CD8-positive, alpha-beta memory T cell (primary cell): Measurements from ENCODE around the gene INAFM1. TPM values are rescaled to one million over a fixed set of nuclear protein-coding genes. Genes with fewer than 3 reads are reported as not detected.

Source experiments
- CTCF ChIA-PET: fragments of 350-600 bp; sonication (Branson Sonifier 250); formaldehyde crosslinking; loops from one replicate; lab custom pipeline; 2021; ENCODE audit warnings: antibody characterized with exemption; lab: Charles Lee
- POLR2A ChIA-PET: fragments of 350-600 bp; sonication (Branson Sonifier 250); formaldehyde crosslinking; loops from one replicate; lab custom pipeline; 2021; ENCODE audit warnings: antibody characterized with exemption; lab: Charles Lee
- DNase-seq, 5 donors: peaks; one replicate each; pipeline versions ENCODE4 v3.0.0 to v3.0.0-alpha.2; 2020 to 2022; ENCODE audit warnings: mixed read lengths in 1 of 5
- H3K27ac ChIP-seq: one replicate; pipeline ENCODE4 v1.7.0; 2013; ENCODE audit warnings: low read depth, mild to moderate bottlenecking, low read length, moderate library complexity
- H3K27me3 ChIP-seq: 2 replicates; pipeline ENCODE4 v1.7.0; 2013; ENCODE audit warnings: low read length, mild to moderate bottlenecking; ENCODE audit not compliant: insufficient read depth, poor library complexity, severe bottlenecking
- H3K36me3 ChIP-seq: 2 replicates; pipeline ENCODE4 v1.7.0; 2013; ENCODE audit warnings: mild to moderate bottlenecking, low read length, moderate library complexity; ENCODE audit not compliant: insufficient read depth
- H3K4me1 ChIP-seq: 2 replicates; pipeline ENCODE4 v1.7.0; 2013; ENCODE audit warnings: mild to moderate bottlenecking, low read length, moderate library complexity; ENCODE audit not compliant: insufficient read depth
- H3K4me3 ChIP-seq: 2 replicates; pipeline ENCODE4 v1.7.0; 2013; ENCODE audit warnings: mild to moderate bottlenecking, low read length
- H3K9me3 ChIP-seq: 2 replicates; pipeline ENCODE4 v1.7.0; 2013; ENCODE audit warnings: mild to moderate bottlenecking, low read length
- H3K27ac Mint-ChIP-seq, 8 donors: one replicate each; pipeline ENCODE4 v1.8.0; 2020 to 2021; ENCODE audit warnings: mixed read lengths in 8 of 8, mild to moderate bottlenecking in 6 of 8, inconsistent platforms in 3 of 8, moderate library complexity in 3 of 8
- H3K27me3 Mint-ChIP-seq, 2 donors: one replicate each; pipeline ENCODE4 v1.8.0; 2020 to 2021; ENCODE audit warnings: mixed read lengths in 2 of 2, mild to moderate bottlenecking in 1 of 2, moderate library complexity in 1 of 2
- H3K36me3 Mint-ChIP-seq, 3 donors: one replicate each; pipeline ENCODE4 v1.8.0; 2020 to 2021; ENCODE audit warnings: mixed read lengths in 3 of 3, inconsistent platforms in 1 of 3, mild to moderate bottlenecking in 1 of 3
- H3K4me1 Mint-ChIP-seq, 3 donors: one replicate each; pipeline ENCODE4 v1.8.0; 2020 to 2021; ENCODE audit warnings: mixed read lengths in 3 of 3, inconsistent platforms in 1 of 3, mild to moderate bottlenecking in 1 of 3
- H3K4me3 Mint-ChIP-seq, 7 donors: one replicate each; pipeline ENCODE4 v1.8.0; 2020 to 2021; ENCODE audit warnings: mixed read lengths in 7 of 7, mild to moderate bottlenecking in 6 of 7, moderate library complexity in 4 of 7, inconsistent platforms in 2 of 7
- H3K9me3 Mint-ChIP-seq, 5 donors: one replicate each; pipeline ENCODE4 v1.8.0; 2020 to 2022; ENCODE audit warnings: mixed read lengths in 5 of 5, mild to moderate bottlenecking in 3 of 5, moderate library complexity in 2 of 5, inconsistent platforms in 1 of 5
- polyA plus RNA-seq: library from polyadenylated mRNA; unstranded; fragments of 300-500 nt; fragmentation: Illumina TruSeq; gene quantifications from one replicate; pipeline ENCODE4 v1.2.3, GENCODE V29; 2021
- total RNA-seq, 2 experiments: library from RNA; stranded (reverse); gene quantifications; one replicate each; pipeline ENCODE4 v1.2.3, GENCODE V29; 2021

Gene INAFM1
- total and polyA plus RNA-seq, 3 experiments from 2014 or later: 2.3 to 9.3 (median 7.3) TPM

- no peaks in the 10 kb centered on the region for H3K9me3 Mint-ChIP-seq
- Histone ChIP-seq H3K4me1 (peaks cover 51% of the 10 kb centered on the region), H3K36me3 (no peaks in the 10 kb centered on the region), H3K9me3 (no peaks in the 10 kb centered on the region), H3K27me3 (no peaks in the 10 kb centered on the region), H3K4me3 (peak overlapping the region; percentile 80), H3K27ac (peak overlapping the region; percentile 84)
- ChIA-PET POLR2A (interaction anchor here (1.3 to 1.9 kb wide), 2 partner anchors 15 to 45 kb away, joined by 3 to 12 read pairs; no protein-coding TSS in a partner anchor), CTCF (interaction anchor here (1.0 to 2.1 kb wide), 2 partner anchors 10 to 15 kb away, joined by 3 to 9 read pairs; no protein-coding TSS in a partner anchor)
- peaks cover 24 to 37% (median 32%) of the 10 kb centered on the region in 3 donors for H3K4me1 Mint-ChIP-seq
- no peaks in the 10 kb centered on the region for H3K27me3 Mint-ChIP-seq
- peak; percentile 34 to 84 (median 55) for DNase-seq
- H3K27ac Mint-ChIP-seq: no peak overlapping the region
- peaks cover 0 to 5% (median 0%) of the 10 kb centered on the region in 3 donors for H3K36me3 Mint-ChIP-seq
- no peak overlapping the region for H3K4me3 Mint-ChIP-seq
Measured at GRCh38 chr19:47228937-47229675, 45.6 kb upstream of the INAFM1 start.

- POLR2A ChIA-PET: interaction anchor here (1.3 to 1.9 kb wide), 2 partner anchors 14 to 44 kb away, joined by 3 to 12 read pairs; no protein-coding TSS in a partner anchor
- H3K36me3 Mint-ChIP-seq: peaks cover 0 to 5% (median 0%) of the 10 kb centered on the region in 3 donors
Measured at GRCh38 chr19:47229676-47230053, 45.0 kb upstream of the INAFM1 start.

GRCh38 chr19:47230054-47230920 lies 44.4 kb upstream of the INAFM1 start:
- Mint-ChIP-seq H3K27ac (peak overlapping the region in 3 of 8 donors; percentile 35 to 69 (median 62)), H3K27me3 (no peaks in the 10 kb centered on the region), H3K4me1 (peaks cover 24 to 37% (median 31%) of the 10 kb centered on the region in 3 donors), H3K4me3 (peak overlapping the region in 6 of 7 donors; percentile 43 to 84 (median 64)), H3K9me3 (no peaks in the 10 kb centered on the region), H3K36me3 (peaks cover 0 to 4% (median 0%) of the 10 kb centered on the region in 3 donors)
- peak overlapping the region; percentile 80 for H3K4me3 ChIP-seq
- H3K9me3 ChIP-seq: no peaks in the 10 kb centered on the region
- peak; percentile 84 to 90 (median 87) for DNase-seq
- ChIA-PET CTCF (interaction anchor here (1.0 to 2.1 kb wide), 2 partner anchors 9 to 14 kb away, joined by 3 to 9 read pairs; no protein-coding TSS in a partner anchor), POLR2A (interaction anchor here (1.3 kb wide), 1 partner anchor 44 kb away, joined by 3 read pairs; no protein-coding TSS in a partner anchor)
- no peaks in the 10 kb centered on the region for H3K27me3 ChIP-seq
- peak overlapping the region; percentile 84 for H3K27ac ChIP-seq
- H3K36me3 ChIP-seq: no peaks in the 10 kb centered on the region
- H3K4me1 ChIP-seq: peaks cover 51% of the 10 kb centered on the region

More at GRCh38 chr19:47229676-47230053, 45.0 kb upstream of the INAFM1 start:
- H3K9me3 Mint-ChIP-seq: no peaks in the 10 kb centered on the region
- Histone ChIP-seq H3K27me3 (no peaks in the 10 kb centered on the region), H3K4me1 (peaks cover 51% of the 10 kb centered on the region), H3K36me3 (no peaks in the 10 kb centered on the region), H3K27ac (peak overlapping the region; percentile 84), H3K9me3 (no peaks in the 10 kb centered on the region), H3K4me3 (peak overlapping the region; percentile 80)
- CTCF ChIA-PET: interaction anchor here (1.0 to 2.1 kb wide), 2 partner anchors 9 to 14 kb away, joined by 3 to 9 read pairs; no protein-coding TSS in a partner anchor
- no peak overlapping the region for H3K27ac Mint-ChIP-seq
- H3K4me1 Mint-ChIP-seq: peaks cover 24 to 37% (median 32%) of the 10 kb centered on the region in 3 donors
- H3K27me3 Mint-ChIP-seq: no peaks in the 10 kb centered on the region
- DNase-seq: no peak
- H3K4me3 Mint-ChIP-seq: no peak overlapping the region

GRCh38 chr19:47230921-47231214 lies 43.8 kb upstream of the INAFM1 start, which contains the start of gene BBC3:
Gene BBC3 (minus strand): TSS chr19:47231199. CDS start chr19:47228431, 2,768 bp downstream.
- H3K9me3 ChIP-seq: no peaks in the 10 kb centered on the region
- H3K4me1 Mint-ChIP-seq: peaks cover 18 to 32% (median 26%) of the 10 kb centered on the region in 3 donors
- no peaks in the 10 kb centered on the region for H3K27me3 Mint-ChIP-seq
- peak within 1 kb of the TSS; percentile 85 to 97 (median 92) for H3K27ac Mint-ChIP-seq
- H3K27ac ChIP-seq: peak within 1 kb of the TSS; percentile 84
- no peak for DNase-seq
- H3K9me3 Mint-ChIP-seq: no peaks in the 10 kb centered on the region
- H3K4me3 ChIP-seq: peak within 1 kb of the TSS; percentile 80
- H3K4me3 Mint-ChIP-seq: peak within 1 kb of the TSS; percentile 81 to 88 (median 85)
- POLR2A ChIA-PET: no interaction called here
- H3K36me3 ChIP-seq: no peaks in the 10 kb centered on the region
- CTCF ChIA-PET: no interaction called here
- H3K36me3 Mint-ChIP-seq: no peaks in the 10 kb centered on the region
- no peaks in the 10 kb centered on the region for H3K27me3 ChIP-seq
- peaks cover 47% of the 10 kb centered on the region for H3K4me1 ChIP-seq

- peak overlapping the region; percentile 81 to 88 (median 85) for H3K4me3 Mint-ChIP-seq
- peak overlapping the region; percentile 85 to 97 (median 92) for H3K27ac Mint-ChIP-seq
- no peaks in the 10 kb centered on the region for H3K36me3 Mint-ChIP-seq
- no peaks in the 10 kb centered on the region for H3K27me3 ChIP-seq
- peak overlapping the region; percentile 78 for H3K4me3 ChIP-seq
- H3K4me1 ChIP-seq: peaks cover 46% of the 10 kb centered on the region
- no peaks in the 10 kb centered on the region for H3K9me3 ChIP-seq
- no peaks in the 10 kb centered on the region for H3K9me3 Mint-ChIP-seq
- ChIA-PET POLR2A (interaction anchor here (0.7 to 1.9 kb wide), 3 partner anchors 9 to 21 kb away, joined by 3 to 8 read pairs (median 5); no protein-coding TSS in a partner anchor), CTCF (interaction anchor here (2.3 to 4.8 kb wide), 2 partner anchors 13 to 16 kb away, joined by 15 to 35 read pairs; no protein-coding TSS in a partner anchor)
- H3K36me3 ChIP-seq: no peaks in the 10 kb centered on the region
- no peaks in the 10 kb centered on the region for H3K27me3 Mint-ChIP-seq
- DNase-seq: peak; percentile 84 to 96 (median 94)
- H3K27ac ChIP-seq: peak overlapping the region; percentile 84
- H3K4me1 Mint-ChIP-seq: peaks cover 18 to 32% (median 26%) of the 10 kb centered on the region in 3 donors
Measured at GRCh38 chr19:47231215-47232054, 43.2 kb upstream of the INAFM1 start.

- ChIA-PET POLR2A (interaction anchor here (0.6 to 1.9 kb wide), 4 partner anchors 8 to 51 kb away, joined by 3 to 8 read pairs (median 5); no protein-coding TSS in a partner anchor), CTCF (interaction anchor here (0.9 to 4.8 kb wide), 3 partner anchors 12 to 22 kb away, joined by 4 to 35 read pairs (median 15); no protein-coding TSS in a partner anchor)
- no peak overlapping the region for H3K4me3 ChIP-seq
- H3K27me3 ChIP-seq: no peaks in the 10 kb centered on the region
- H3K4me1 Mint-ChIP-seq: peaks cover 17 to 20% (median 18%) of the 10 kb centered on the region in 3 donors
- H3K27ac ChIP-seq: no peak overlapping the region
- H3K4me1 ChIP-seq: peaks cover 34% of the 10 kb centered on the region
- H3K9me3 Mint-ChIP-seq: no peaks in the 10 kb centered on the region
- peak overlapping the region; percentile 54 to 88 (median 85) for H3K4me3 Mint-ChIP-seq
- H3K27me3 Mint-ChIP-seq: no peaks in the 10 kb centered on the region
- peak overlapping the region; percentile 84 to 97 (median 90) for H3K27ac Mint-ChIP-seq
- DNase-seq: no peak
- no peaks in the 10 kb centered on the region for H3K36me3 ChIP-seq
- H3K36me3 Mint-ChIP-seq: no peaks in the 10 kb centered on the region
- no peaks in the 10 kb centered on the region for H3K9me3 ChIP-seq
Measured at GRCh38 chr19:47232422-47233211, 42.1 kb upstream of the INAFM1 start.
